ENCODE measurements around the gene PRAMEF5.
"Not testable (repeated sequence)": the region's sequence is repeated elsewhere in the genome, so short reads cannot be mapped to it uniquely, and the experiment has no call there.

Gene PRAMEF5

GRCh38 chr1:13253898-13254297 is at the start of gene PRAMEF5:
Gene PRAMEF5 (plus strand): TSS chr1:13254198. CDS start chr1:13259269, 5,071 bp downstream.
- DNase-seq = not testable (repeated sequence)

GRCh38 chr1:13208712-13209111 is 45.3 kb upstream of the PRAMEF5 start:
- DNase-seq = not testable (repeated sequence)

DNA sequence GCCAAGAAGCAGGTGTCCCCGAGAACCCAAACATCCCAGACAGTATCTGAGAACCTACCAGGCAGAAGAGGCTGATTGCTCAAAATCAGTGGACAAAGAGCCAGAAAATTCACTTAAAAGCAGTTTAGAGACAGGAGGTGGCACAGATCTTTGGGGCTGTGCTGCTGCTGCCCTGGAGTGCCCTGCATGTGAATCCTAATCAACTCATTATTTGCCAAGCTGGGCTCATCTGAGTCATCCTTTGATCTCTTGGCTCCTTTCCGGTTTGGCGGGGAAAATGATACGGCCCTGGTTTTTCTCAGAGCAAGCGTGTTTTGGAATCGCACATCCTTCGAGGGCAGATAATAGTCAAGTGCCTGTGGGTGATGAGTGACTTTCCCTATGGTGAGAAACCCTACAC is 37.4 kb upstream of the PRAMEF5 start:
- not testable (repeated sequence) for DNase-seq

- DNase-seq = not testable (repeated sequence)
Measured at GRCh38 chr1:13219203-13219602, 34.8 kb upstream of the PRAMEF5 start.

DNA sequence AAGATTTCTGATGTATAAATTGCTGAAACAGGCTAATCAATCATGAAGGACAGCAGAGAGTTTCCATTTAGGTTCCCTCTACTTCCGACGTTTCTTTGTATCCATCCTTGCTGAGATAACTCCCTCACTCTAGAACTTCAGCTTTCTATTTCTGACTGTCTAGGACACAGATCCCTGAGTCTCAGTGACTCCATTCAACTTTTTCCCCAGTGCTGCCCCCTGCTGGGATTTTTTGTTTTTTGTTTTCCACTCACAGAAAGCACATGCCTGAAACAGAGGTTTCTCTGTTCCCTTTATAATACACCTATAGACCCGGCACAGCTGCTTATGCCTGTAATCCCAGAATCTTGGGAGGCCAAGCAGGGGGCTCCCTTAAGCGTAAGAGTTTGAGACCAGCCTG is 31.2 kb upstream of the PRAMEF5 start:
- DNase-seq = not testable (repeated sequence)

DNA sequence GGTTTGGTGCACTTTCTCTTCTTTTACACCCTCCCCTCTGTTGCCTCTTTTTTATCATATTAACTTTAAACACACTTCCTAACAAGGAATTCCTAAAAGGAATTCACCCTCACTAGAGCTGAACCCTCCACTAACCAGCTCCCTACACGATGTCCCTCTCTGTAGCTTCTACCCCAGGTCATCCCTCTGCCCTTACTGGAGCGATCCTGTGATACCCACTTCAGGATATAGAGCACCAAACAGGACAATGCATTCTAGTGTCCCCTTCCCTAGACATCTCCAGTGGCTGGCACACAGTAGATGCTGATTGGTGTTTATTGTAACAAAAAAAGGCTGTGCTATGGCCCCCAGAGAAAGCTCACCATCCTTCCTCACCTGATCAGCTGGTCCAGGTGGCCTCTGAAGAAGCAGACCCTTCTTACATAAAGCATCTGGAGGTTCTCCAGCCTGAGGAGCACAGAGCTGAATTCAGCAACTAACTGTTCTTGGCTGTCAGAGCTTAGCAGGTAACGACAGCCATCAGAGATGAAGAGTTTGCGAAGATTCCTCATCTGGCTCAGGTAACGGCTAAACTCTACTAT is 29.4 kb upstream of the PRAMEF5 start:
- no peak for DNase-seq

DNA sequence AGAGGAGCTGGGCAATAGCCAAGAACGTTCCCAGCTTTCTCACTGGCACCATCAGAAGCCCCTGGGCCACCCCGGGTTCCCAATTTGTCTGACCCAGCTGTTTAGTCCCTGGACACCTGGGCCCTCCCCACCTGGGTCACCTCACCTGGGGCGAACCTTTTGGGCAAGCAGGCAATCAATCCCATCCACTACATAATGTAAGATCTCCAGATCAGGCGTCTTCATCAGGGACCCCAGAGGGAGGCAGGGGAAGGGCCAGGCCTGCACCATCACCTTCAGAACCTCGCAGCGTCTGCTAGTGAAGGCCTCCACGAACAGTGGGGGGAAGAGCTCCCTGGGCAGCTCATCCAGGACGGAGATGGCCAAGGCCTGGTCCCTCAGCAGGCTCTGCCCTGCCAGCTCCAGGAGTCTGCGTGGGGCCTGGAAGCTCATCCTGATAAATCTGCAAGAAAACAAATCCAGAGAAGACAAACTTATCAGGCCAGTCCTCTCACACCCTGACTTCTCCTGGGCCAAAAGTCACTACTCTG is 28.3 kb upstream of the PRAMEF5 start, which contains the start of gene PRAMEF18:
Gene PRAMEF18, minus strand, starts transcription at position 480 of the 530 bp plus-strand sequence. Its CDS starts 48 bp downstream, at position 432.
- DNase-seq = not testable (repeated sequence)

DNA sequence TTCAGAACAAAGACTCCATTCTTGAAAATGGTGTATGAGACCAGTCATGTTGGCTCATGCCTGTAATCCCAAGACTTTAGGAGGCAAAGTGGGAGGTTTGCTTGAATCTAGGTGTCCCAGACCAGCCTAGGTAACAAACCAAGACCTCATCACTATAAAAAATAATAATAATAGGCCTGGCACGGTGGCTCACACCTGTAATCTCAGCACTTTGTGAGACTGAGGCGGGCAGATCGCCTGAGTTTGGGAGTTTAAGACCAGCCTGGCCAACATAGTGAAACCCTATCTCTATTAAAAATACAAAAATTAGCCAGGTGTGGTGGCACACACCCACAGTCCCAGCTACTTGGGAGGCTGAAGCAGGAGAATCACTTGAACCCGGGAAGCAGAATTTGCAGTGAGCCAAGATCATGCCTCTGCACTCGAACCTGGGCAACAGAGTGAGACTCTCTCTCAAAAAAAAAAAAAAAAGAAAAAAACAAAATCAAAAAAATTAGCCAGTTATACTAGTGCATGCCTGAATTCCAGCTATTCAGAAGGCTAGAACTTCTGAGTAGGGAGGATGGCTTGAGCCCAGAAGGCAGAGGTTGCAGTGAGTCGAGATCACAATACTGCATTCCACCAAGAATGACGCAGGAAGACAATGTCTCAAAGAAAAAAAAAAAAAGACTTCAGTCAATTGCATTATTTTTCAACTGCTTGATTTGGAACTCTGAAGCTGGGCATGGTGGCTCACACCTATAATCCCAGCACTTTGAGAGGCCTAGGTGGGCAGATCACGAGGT is 26.5 kb upstream of the PRAMEF5 start:
- not testable (repeated sequence) for DNase-seq

- peak in 2 of 51 donors; percentile 3 to 17 for DNase-seq
Measured at GRCh38 chr1:13228343-13228781, 25.6 kb upstream of the PRAMEF5 start.

DNA sequence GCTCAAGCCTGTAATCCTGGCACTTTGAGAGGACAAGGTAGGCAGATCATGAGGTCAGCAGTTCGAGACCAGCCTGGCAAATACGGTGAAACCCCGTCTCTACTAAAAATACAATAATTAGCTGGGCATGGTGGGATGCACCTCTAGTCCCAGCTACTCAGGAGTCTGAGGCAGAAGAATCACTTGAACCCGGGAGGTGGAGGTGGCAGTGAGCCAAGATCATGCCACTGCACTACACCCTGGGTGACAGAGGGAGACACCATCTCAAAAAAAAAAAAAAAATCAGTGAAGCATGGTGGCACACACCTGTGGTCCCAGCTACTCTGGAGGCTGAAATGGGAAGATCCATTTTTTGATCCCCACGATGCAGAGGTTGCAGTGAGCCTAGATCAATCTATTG is 23.9 kb upstream of the PRAMEF5 start:
- not testable (repeated sequence) for DNase-seq

DNA sequence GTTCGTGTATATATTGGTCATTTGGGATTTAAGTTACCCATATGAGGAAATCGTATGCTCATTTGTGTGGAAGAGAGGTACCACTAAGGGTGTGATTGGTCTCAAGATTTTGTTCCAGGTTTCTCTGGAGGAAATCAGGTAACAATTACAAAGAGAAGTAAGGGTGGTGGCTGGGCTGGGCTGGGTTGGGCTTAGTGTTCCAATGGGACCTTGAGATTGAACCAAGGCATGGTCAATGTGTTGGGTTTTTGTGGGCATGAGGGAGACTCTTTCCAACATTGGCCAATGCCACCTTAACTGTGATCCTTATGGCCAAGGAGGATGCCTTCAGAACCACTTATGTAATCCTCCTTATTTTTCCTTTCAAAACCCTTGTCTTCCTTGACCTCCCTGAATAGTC is 23.4 kb upstream of the PRAMEF5 start:
- DNase-seq = not testable (repeated sequence)

DNA sequence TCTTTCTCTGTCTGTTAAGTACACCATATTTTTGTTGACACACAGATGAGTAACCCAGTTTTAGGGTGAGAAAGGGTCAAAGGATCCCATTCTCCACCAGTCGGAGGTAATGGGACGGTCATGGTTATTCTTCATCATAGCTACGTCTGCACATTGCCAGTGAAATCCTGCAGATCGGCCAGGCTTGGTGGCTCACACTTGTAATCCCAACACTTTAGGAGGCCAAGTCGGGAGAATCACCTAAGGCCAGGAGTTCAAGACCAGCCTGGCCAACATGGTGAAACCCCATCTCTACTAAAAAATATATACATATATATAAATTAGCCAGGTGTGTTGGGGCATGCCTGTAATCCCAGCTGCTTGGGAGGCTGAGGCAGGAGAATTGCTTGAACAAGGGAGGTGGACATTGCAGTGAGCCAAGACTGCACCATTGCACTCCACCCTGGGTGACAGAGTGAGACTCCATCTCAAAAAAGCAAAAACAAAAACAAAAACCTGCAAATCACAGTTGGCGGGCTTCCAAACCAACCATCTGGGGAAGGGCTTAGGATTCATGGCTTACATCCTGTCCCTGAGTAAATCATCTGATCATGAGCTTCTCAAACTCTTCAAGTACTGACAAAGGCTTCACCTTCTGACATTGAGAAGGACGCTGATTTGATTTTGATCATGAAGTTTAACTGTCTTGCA is 22.8 kb upstream of the PRAMEF5 start:
- DNase-seq = not testable (repeated sequence)

DNA sequence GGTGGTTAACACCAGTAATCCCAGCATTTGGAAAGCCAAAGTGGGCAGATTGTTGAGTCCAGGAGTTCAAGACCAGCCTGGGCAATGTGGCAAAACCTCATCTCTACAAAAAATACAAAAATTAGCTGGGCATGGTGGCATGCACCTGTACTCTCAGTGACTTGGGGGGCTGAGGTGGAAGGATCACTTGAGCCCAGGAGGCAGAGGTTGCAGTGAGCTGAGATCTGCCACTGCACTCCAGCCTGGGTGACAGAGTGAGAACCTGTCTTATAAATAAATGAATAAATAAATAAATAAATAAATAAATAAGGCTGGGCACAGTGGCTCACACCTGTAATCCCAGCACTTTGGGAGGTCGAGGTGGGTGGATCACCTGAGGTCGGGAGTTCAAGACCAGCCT is 21.9 kb upstream of the PRAMEF5 start:
- DNase-seq = not testable (repeated sequence)

GRCh38 chr1:13234057-13234456 is 19.9 kb upstream of the PRAMEF5 start:
- not testable (repeated sequence) for DNase-seq

DNA sequence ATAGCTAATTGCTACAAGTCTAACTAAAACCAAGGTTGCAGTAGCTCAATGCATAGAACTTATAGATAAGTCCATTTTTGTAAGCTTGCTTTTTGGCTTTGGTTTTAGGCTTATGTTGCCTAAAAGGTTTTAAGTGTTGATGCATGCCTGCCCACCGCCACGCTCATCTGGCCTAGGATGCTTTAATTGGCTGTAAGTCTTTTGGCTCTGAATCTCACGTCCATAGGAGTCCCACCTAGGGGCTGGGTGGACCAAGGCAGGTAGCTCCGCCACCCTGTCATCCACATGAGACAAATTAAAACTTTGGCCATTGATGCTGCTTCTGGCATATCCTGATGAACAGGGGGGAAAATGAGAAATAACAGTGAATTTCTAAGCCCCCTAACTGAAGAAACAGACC is 16.4 kb upstream of the PRAMEF5 start:
- DNase-seq = not testable (repeated sequence)

DNA sequence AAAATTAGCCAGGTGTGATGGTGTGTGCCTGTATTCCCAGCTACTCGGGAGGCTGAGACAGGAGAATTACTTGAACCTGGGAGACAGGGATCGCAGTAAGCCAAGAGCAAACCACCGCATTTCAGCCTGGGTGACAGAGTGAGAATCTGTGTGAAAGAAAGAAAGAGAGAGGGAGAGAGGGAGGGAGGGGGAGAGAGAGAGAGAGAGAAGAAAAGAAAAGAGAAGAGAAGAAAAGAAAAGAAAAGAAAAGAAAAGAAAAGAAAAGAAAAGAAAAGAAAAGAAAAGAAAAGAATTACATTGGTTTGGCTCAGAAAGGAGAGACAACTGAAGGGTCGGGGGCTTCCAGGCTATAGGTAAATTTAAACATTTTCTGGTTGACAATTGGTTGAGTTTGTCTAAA is 14.4 kb upstream of the PRAMEF5 start:
- not testable (repeated sequence) for DNase-seq

DNA sequence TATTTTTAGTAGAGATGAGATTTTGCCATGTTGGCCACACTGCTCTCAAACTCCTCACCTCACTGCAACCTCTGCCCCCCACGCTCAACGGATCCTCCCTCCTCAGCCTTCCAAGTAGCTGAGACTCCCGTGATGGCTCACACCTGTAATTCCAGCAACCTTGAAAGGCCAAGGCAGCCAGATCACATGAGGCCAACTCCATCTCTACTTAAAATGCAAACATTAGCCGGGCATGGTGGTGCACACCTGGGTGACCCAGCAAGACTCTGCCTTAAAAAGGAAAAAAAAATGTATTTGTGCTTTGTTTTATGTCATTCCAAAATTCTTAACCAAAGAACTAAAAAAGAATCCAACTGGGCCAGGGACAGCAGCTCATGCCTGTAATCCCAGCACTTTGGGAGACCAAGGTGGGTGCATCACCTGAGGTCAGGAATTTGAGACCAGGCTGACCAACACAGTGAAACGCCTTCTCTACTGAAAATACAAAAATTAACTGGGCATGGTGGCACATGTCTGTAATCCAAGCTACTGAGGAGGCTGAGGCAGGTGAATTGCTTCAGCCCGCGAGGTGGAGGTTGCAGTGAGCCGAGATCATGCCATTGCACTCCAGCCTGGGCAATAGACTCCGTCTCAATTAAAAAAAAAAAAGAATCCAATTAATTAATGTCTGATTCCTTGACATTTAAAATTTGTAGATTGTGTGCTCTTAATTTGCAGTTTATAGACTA is 10.3 kb upstream of the PRAMEF5 start:
- not testable (repeated sequence) for DNase-seq

DNA sequence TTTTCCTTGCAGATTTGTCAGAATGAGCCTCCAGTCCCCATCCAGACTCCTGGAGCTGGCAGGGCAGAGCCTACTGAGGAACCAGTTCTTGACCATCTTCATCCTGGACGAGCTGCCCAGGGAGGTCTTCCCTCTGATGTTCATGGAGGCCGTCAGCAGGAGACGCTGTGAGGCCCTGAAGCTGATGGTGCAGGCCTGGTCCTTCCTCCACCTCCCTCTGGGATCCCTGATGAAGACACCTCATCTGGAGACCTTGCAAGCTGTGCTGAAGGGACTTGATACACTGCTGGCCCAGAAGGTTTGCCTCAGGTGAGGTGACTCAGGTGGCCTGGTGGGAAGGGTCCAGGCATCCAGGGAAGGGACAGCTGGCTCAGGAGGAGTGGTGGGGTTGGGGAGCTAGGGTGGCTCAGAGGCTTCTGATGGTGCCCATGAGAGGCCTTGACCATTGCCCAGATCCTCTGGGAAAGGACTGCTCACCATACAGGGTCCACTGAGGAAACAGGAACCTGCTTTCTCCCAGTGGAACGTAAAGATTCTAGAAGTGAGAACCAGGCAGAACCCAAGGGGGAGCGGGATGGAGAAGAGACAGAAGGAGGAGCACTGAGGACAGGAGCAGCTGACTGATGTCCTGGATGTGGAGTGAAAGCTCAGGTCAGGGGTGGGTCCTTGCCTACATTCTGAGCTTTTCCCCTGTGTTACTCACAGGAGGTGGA is 8.0 kb upstream of the PRAMEF5 start:
- not testable (repeated sequence) for DNase-seq

- not testable (repeated sequence) for DNase-seq
Measured at GRCh38 chr1:13246554-13246871, 7.5 kb upstream of the PRAMEF5 start.

DNA sequence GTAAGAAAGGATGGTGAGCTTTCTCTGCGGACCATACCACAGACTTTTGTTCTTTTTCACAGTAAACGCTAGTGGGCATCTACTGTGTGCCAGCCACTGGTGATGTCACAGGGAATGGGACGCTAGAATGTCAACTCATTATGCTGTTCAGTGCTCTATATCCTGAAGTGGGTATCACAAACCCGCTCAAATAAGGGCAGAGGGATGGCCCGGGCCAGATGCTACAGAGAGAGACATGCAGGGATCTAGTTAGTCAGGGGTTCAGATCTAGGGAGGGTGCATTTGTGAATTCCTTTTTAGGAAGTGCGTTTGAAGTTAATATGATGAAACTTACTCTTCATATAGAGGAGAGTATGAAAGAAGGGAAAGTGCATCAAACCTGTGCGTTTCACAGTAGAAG is 6.9 kb upstream of the PRAMEF5 start:
- DNase-seq = not testable (repeated sequence)

DNA sequence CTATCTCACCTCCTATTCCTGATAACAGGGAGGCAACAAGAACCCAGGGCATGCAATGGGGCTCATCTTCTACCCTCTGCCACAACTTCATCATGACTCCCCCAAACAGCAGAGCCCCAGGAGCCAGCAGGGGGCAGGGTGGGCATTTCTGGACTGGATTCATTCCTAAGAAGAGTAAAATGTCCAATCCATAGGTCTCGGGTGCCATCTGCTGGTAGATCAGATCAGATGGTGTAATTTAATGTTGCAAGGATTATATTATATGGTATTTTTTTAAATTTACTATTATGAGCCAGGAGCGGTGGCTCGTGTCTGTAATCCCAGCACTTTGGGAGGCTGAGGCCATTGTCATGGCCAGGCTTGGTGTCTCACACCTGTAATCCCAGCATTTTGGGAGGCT is 11.1 kb downstream of the PRAMEF5 start:
- not testable (repeated sequence) for DNase-seq
